GM11168 (cell line): Measurements from ENCODE around the gene PTPRU.

ENCODE experiments used
- in situ Hi-C: fragments of 300-500 bp; cut with MboI; formaldehyde crosslinking; loops from one replicate; pipeline ENCODE4 v1.12.0; 2022; ENCODE audit warnings: low sequenced_read_pairs; ENCODE audit not compliant: unreplicated experiment

PTPRU gene

DNA sequence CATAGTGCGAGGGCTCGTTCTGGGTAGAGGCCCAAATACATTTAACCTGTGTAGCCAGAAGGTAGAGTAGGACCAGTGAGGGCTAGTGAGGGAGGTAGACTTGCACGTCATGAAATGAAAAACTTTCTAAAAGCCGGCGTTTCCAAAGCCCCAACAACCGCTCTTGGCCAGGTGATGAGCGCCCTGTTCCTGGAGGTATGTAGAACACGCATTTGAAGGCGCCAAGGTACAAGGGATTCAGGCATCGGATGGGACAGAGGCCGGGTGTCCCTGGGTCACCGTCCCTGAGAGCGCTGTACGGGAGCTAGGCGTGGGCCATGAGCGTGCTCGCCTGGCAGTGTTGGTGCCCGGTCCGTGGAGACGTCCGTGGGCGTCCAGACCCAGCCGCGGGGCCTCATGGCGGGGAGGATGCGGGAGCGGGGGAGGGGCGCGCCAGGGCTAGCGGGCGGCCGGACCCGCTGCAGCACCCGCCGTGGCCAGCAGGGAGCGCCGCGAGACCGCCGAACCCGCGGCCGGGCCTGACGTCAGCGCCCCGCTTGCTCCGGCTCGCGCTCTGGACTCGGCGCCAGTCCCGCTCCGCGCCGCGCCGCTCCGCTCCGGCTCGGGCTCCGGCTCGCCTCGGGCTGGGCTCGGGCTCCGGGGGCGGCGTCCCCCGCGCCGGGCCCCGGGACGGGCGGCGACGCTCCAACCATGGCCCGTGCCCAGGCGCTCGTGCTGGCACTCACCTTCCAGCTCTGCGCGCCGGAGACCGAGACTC, at the start of gene PTPRU:
TSS of gene PTPRU (plus strand) at position 568 of the 757 bp plus-strand sequence. CDS start at position 691, 123 bp downstream.
- in situ Hi-C loops, result no loop called here

DNA sequence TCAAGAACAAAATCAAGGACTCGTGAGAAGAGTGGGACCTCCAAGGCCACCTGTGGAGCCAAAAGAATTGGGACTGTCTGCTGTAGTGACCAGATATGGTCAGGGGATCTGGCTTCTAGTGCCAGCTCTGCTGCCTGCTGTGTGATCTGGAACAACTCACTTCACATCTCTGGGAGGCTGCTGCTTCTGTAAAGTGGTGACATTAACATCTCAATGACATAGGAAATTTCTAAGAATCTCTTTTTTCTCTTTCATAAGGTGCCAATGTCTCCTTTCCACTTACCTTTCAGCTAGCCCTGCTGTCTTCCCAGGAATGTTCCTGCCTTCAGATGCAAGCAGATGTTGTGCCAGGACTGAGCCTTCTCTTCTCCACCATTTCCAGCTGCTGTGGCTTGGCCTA, 49.6 kb upstream of the PTPRU start:
- in situ Hi-C loops, result no loop called here

DNA sequence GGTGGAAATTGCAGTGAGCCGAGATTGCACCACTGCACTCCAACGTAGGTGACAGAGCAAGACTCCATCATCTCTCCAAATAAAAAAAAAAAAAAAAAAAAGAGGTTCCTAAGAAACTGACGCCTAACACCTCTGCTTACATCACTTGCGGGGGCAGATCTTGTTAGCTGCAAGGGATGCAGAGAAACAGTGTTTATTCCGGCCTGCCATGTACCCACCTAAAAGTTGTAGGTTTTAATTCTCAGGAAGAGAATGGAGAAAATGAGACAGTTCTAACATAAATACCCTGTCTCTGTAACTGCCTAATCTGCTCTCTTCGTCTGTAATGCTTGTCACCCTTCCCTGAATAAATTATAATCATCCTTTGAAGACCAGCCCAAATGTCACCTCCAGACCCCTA, 45.6 kb upstream of the PTPRU start:
- in situ Hi-C loops, result loop anchor here (10.0 kb wide), 1 partner anchor 306 kb away; no protein-coding TSS in a partner anchor

DNA sequence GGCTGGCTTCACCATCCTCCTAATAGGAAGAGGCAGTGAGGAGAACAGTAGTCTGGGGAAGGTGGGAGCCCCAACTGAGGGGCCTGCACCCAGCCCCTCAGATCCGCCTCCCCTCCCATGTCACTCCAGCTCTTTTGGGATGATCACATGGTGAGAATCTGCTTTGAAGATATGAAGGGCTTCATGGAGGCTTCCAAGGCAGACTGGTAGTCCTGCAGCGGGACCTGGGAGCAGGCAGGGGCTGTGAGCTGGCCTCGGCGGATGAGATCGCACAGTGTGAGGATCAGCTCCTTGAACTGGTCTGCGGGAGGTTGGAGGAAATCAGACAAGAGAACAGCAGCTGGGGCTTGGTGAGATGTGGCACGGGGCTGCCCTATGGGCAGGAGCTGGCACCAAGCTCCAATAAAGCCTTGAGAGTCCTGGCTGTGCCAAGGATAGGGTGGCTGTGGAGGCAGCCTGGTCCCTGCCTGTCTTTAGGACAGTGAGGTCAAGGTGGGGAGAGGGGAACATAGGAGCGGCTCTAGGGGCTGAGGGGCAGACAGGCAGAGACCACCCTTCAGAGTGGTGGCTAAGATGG, 42.4 kb upstream of the PTPRU start:
- in situ Hi-C loops, result loop anchor here (10.0 kb wide), 1 partner anchor 309 kb away; no protein-coding TSS in a partner anchor

DNA sequence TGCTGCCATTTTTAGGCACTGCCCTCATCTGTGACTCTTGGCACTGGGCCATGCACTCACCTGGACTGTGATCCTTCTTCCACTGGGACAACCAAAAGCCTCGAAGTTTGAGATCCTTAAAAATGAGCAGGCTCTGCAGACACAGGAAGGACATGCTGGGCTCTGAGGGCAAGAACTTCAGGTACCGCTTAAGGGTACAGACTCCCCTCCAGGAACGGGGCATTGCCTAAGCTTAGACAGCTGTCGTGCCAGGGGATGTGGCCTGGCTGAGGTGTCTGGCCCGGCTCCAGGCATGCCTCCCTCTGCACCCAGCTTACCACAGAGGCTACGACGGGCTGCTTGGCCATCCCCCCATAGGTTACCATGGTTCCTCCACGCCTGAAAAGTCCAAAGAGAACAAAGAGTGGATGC, 40.4 kb upstream of the PTPRU start:
- in situ Hi-C loops, result loop anchor here (10.0 kb wide), 1 partner anchor 311 kb away; no protein-coding TSS in a partner anchor

- in situ Hi-C loops, result loop anchor here (10.0 kb wide), 1 partner anchor 312 kb away; no protein-coding TSS in a partner anchor
Measured at GRCh38 chr1:29196863-29197589, 39.3 kb upstream of the PTPRU start.

DNA sequence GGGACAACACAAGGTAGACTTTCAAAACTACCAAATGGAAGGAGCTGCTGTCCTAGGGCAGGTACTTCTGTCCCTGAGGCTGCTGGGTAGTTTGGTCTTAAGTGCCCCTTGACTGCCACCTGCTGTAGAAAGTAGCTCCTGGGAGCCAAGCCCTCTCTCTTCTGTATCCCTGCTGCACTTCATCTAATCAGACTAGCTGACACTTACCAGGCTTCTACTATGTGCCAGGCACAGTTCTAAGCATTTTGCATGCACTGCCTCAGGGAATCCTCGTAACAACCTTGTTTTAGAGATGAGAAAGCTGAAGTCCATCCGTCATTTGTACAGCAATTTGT, 38.8 kb upstream of the PTPRU start:
- in situ Hi-C loops, result loop anchor here (10.0 kb wide), 1 partner anchor 313 kb away; no protein-coding TSS in a partner anchor

- in situ Hi-C loops, result loop anchor here (10.0 kb wide), 1 partner anchor 313 kb away; no protein-coding TSS in a partner anchor
Measured at GRCh38 chr1:29197993-29198392, 38.3 kb upstream of the PTPRU start.

DNA sequence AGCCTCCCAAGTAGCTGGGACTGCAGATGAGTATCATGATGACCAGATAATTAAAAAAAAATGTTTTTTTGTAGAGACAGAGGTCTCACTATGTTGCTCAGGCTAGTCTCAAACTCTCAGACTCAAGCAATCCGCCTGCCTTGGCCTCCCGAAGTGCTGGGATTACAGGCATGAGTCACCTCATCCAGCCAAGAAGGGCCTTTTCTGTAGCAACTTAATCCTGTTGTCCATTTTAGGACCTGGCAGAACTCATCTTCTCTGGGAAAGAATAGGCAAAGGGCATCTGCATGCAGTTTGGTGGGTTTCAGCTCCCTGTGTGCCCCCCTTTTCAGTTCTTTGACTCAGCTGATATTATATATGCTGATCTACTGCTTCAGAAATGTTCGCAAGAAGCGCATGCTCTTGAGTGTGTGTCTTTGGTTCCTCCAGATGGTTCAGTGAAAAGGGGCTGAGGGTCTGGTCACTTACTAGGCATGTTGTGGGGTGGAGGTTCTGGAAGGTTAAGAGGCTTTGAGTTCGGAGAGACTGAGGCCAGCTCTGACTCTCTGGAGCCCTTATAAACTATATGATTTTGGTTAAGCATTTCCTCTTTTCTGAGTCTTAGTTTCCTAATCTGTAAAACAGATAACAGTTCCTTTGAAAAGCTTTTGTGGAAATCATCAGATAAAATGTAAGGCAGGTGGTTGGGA, 35.3 kb upstream of the PTPRU start:
- in situ Hi-C loops, result no loop called here

DNA sequence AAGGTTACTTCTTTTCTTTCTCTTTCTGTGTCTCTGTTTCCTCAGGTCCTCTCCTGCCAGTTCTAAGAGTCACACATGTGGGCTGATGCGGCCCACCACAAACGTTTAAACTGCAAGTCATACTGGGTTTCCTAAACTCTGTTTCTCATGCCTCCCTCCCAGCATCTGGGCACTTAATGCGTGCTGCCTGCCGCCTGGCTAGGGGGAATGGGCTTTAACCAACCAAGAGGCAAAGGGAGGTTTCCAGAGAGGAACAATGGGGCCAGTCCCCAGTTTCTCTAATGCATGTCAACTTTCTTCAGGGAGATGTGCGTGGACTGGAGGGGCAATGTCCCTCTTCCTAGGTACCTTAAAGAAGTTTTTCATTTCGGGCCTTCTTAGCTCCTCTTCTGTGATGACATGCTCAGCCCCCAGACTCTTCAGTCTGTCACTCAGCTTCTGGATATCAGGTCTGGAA, 34.7 kb upstream of the PTPRU start:
- in situ Hi-C loops, result no loop called here

DNA sequence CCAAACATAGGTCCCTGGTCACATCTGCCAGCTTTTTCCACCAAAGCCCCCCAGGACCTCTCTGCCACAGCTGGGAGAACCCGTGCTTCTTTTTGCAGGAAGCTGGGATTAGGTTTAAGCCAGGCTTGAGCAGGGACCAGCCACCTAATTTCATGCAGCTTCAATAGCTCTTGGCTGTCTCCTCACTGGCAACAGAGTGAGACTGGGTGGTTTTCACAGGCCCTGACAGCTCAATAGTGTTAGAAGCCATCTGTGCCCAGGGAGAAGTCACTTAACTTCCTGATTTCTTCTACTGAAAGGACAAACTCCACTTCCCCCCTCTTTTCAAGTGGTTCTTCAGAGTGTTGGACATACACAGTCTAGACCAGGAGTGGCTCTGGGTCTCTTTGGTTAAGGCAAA, 34.3 kb upstream of the PTPRU start:
- in situ Hi-C loops, result no loop called here

DNA sequence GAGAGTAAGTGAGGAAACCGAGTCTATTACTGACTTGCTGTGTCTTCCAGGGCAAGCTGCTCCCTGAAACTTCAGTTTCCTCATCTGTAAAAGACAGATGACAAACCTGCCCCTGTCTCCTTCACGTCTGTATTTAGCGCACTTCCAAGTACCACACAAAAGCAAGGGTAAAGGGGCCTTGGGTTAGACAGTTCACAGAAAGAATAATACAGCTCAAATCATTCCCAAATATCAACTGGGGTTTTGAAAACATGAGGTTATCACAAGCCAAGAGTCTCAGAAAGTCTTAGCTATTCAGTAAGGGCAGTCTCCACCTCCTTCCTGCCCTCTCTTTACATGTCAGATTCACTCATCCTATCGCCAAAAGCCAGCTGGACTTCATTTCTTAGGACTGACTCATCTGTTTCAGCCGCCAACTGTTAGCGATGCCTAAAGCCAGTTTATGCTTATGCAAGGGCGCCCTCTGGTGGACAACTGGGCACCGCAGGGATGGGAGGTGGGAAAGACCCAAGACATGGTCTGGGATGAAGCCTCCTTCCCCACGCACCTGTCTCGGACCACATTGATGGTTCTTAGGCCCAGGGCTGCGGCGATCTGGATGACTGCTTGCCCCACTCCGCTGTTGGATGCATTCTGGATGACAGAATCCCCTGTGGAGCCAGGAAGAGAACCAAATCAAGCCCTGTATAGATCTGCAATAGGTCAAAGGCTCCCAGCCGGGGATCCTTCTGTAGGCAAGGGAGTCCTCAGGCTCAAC, 33.6 kb upstream of the PTPRU start:
- in situ Hi-C loops, result no loop called here

DNA sequence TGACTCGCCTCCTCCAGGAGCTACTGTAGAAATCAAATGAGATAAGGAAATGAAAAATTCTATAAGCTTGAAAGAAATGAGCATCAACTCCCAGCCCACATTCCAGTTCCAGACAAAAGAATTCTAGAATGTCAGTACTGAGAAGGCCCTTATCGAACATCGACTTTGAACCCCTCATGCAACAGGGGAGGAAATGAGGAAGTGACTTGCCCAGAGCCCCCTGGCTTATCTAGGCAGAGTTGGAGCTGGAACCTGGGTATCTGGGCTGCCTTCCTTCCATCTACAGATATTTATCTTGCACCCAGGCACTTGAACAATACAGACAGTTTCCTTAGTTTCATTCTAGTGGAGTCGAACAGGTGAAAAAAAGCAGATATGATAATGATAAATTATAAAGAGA, 27.9 kb upstream of the PTPRU start:
- in situ Hi-C loops, result no loop called here

DNA sequence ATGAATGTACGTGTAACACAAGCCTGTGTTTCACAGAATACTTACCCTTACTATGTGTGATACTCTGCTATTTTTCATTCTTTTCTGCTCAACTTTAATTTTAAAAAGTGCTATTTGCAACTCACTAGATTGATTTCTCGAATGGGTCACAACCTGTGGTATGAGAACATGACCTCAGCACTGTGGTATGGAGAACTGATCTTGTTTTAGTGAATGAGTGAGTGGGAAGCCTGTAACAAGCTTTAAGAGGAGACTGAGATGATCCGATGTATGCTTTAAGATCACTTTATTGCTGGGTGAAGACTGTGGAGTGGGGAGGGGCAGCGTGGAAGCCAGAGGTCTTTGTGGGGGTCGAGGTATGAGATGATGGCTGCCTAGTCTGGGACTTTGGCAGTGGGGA, 27.1 kb upstream of the PTPRU start:
- in situ Hi-C loops, result no loop called here

DNA sequence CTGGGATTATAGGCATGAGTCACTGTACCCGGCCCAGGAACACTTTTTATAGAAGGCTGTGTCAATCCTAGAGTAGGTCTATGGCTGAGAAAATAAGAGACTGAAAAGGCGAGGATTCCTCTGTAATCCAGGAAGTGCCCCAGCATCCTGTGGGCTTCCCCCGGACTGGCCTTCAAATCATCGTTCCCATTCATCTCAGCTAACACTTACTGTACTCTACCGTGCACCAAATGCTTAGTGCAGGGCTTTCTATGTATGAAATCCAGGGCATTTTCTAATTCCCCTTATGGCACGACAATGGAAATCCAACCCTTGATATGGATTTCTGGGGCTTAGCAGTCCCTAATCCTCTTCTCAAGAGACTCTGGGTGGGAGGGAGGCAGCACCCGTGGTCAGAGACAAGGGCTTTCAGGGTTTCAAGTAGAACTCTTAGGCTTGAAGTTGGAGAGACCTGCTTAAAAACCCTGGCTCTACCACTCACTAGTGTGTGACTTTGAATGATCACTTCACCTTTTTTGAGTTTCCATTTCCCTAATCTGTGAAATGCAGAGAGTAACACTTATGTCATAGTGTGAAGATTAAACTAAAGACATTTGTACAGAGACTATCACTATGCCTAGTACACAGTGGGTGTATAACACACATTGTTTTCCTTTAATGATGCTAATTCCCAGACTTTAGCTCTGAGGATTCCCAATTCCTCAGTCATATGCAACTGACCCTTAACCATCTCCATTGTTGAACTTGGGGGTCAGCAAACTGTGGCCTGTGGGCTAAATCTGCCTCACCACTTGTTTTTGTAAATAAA, 25.8 kb upstream of the PTPRU start:
- in situ Hi-C loops, result no loop called here

- in situ Hi-C loops, result no loop called here
Measured at GRCh38 chr1:29211086-29212030, 25.0 kb upstream of the PTPRU start.

- in situ Hi-C loops, result no loop called here
Measured at GRCh38 chr1:29213055-29213454, 23.3 kb upstream of the PTPRU start.

- in situ Hi-C loops, result no loop called here
Measured at GRCh38 chr1:29217633-29218032, 18.7 kb upstream of the PTPRU start.
